ENCODE measurements around the gene USP6NL. TPM values are rescaled to one million over a fixed set of nuclear protein-coding genes. Genes with fewer than 3 reads are reported as not detected.

Gene USP6NL
- polyA plus RNA-seq, 1 of the 3 experiments (the other 2 are of a cell fraction), result 8.9 TPM

DNA sequence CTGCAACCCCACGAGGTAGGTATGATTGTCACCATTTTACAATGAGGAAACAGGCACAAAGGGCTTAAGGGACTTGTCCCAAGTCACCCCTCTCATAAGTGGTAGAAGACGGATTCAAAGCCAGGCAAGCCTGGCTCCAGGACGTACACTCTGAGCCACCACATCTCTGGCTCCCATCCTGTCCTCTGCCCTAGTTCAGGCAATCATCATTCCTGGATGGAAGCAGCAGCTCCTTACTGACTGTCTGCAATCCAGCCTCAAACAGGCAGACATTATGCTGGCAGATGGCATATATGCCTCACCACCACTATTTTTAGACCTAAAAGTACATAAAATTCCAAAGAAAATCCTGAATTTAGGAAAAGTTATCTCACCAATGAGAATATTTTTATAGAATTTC, 100.7 kb downstream of the USP6NL start:
- 88% methylated on average over 3 of the region's 3 CpGs for WGBS (ENCODE audit: low lambda C conversion rate)
- DNase-seq, result no peak
- POLR2A ChIA-PET, result no interaction called here
- Histone ChIP-seq H3K27me3 (ENCODE audit: insufficient read depth) (no peaks in the 10 kb centered on the region), H3K9me3 (no peaks in the 10 kb centered on the region), H2AFZ (ENCODE audit: low read depth) (no peak overlapping the region), H3K36me3 (replicated peaks in 1 of 2; ENCODE audit: control insufficient read depth in 1 of 2, insufficient read depth in 2 of 2, low read length in 1 of 2) (peaks cover 9 to 14% of the 10 kb centered on the region in 2 experiments), H3K4me2 (no peak overlapping the region), H3K4me3 (ENCODE audit: low read depth in 2 of 2, low read length in 1 of 2) (no peak overlapping the region), H3K79me2 (ENCODE audit: insufficient read depth) (no peaks in the 10 kb centered on the region), H4K20me1 (ENCODE audit: insufficient read depth) (no peaks in the 10 kb centered on the region), H3K9me2 (no peaks in the 10 kb centered on the region), H3K4me1 (ENCODE audit: control insufficient read depth in 1 of 2, insufficient read depth in 2 of 2, low read depth in 1 of 2, low read length in 1 of 2) (peaks cover 0 to 4% of the 10 kb centered on the region in 2 experiments; a peak in 3 of 4 replicates), H3K9ac (no peak overlapping the region), H3F3A (replicated peaks; ENCODE audit: insufficient read depth) (no peaks in the 10 kb centered on the region), H3K27ac (ENCODE audit: low read depth in 2 of 2, low read length in 1 of 2) (no peak overlapping the region)
- TF ChIP-seq RFX5 (IDR thresholded peaks at IDR 0.05; ENCODE audit: low read length) (no peak), JUND (IDR thresholded peaks at IDR 0.05) (no peak), FOXJ3 (CRISPR knock-in tag; IDR thresholded peaks at IDR 0.05) (no peak), SMC3 (IDR thresholded peaks at IDR 0.05; ENCODE audit: low read depth, low read length) (no peak), GABPA (IDR thresholded peaks at IDR 0.05; ENCODE audit: low read depth) (no peak)
- TF ChIP-seq, protein P1, sequence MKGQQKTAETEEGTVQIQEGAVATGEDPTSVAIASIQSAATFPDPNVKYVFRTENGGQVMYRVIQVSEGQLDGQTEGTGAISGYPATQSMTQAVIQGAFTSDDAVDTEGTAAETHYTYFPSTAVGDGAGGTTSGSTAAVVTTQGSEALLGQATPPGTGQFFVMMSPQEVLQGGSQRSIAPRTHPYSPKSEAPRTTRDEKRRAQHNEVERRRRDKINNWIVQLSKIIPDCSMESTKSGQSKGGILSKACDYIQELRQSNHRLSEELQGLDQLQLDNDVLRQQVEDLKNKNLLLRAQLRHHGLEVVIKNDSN (IDR thresholded peaks at IDR 0.05; ENCODE audit: borderline replicate concordance, low read depth), result no peak
- TF ChIP-seq, protein P2, sequence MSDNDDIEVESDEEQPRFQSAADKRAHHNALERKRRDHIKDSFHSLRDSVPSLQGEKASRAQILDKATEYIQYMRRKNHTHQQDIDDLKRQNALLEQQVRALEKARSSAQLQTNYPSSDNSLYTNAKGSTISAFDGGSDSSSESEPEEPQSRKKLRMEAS (IDR thresholded peaks at IDR 0.05; ENCODE audit: low read depth), result no peak
- CTCF ChIA-PET, result interaction anchor here (2.0 kb wide), 2 partner anchors 214 to 247 kb away, joined by 6 to 11 read pairs; no protein-coding TSS in a partner anchor

DNA sequence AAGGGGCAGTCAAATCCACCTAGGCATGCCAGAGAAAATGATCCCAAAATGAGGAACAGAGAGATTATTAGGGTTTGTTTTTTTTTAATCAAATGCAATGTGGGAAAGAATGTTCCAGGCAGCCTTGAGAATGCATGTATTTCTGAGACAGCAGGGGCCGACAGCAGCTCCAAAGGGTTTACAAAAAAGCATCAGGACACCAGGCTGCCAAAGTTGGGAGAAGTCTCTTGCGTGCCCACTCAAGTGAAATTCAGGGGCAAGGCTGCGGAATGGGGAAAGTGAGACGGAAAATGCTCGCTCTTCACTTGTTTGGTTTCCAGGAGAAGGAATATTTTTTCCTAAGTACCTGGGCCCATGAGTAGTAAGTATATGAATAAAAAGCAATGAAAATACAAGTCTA, 101.2 kb downstream of the USP6NL start:
- Histone ChIP-seq H3F3A (replicated peaks; ENCODE audit: insufficient read depth) (no peaks in the 10 kb centered on the region), H3K4me3 (ENCODE audit: low read depth in 2 of 2, low read length in 1 of 2) (no peak overlapping the region), H2AFZ (ENCODE audit: low read depth) (no peak overlapping the region), H3K9me3 (no peaks in the 10 kb centered on the region), H3K27ac (ENCODE audit: low read depth in 2 of 2, low read length in 1 of 2) (no peak overlapping the region), H3K36me3 (replicated peaks in 1 of 2; ENCODE audit: control insufficient read depth in 1 of 2, insufficient read depth in 2 of 2, low read length in 1 of 2) (peaks cover 9 to 14% of the 10 kb centered on the region in 2 experiments), H3K27me3 (ENCODE audit: insufficient read depth) (no peaks in the 10 kb centered on the region), H3K9me2 (no peaks in the 10 kb centered on the region), H3K4me1 (ENCODE audit: control insufficient read depth in 1 of 2, insufficient read depth in 2 of 2, low read depth in 1 of 2, low read length in 1 of 2) (peaks cover 0 to 4% of the 10 kb centered on the region in 2 experiments; a peak in 3 of 4 replicates), H3K9ac (no peak overlapping the region), H4K20me1 (ENCODE audit: insufficient read depth) (no peaks in the 10 kb centered on the region), H3K4me2 (no peak overlapping the region), H3K79me2 (ENCODE audit: insufficient read depth) (no peaks in the 10 kb centered on the region)
- POLR2A ChIA-PET, result no interaction called here
- TF ChIP-seq MXI1 (IDR thresholded peaks at IDR 0.05; ENCODE audit: low read depth, low read length), result no peak
- no peak for TF ChIP-seq CTCF (IDR thresholded peaks at IDR 0.05)
- no peak for TF ChIP-seq FOXM1 (IDR thresholded peaks at IDR 0.05; ENCODE audit: low read depth)
- no peak for TF ChIP-seq JUND (IDR thresholded peaks at IDR 0.05)
- TF ChIP-seq, protein P1 (IDR thresholded peaks at IDR 0.05; ENCODE audit: borderline replicate concordance, low read depth), result no peak
- TF ChIP-seq REST (IDR thresholded peaks at IDR 0.05; ENCODE audit: low read depth, low read length), result no peak
- TF ChIP-seq IRF3 (IDR thresholded peaks at IDR 0.05; ENCODE audit: low read depth, low read length), result no peak
- TF ChIP-seq CHD2 (IDR thresholded peaks at IDR 0.05; ENCODE audit: low read length, partially characterized antibody), result no peak
- no peak for TF ChIP-seq SIN3A (IDR thresholded peaks at IDR 0.05; ENCODE audit: borderline replicate concordance, low read depth, low read length)
- DNase-seq, result no peak
- CTCF ChIA-PET, result interaction anchor here (1.2 kb wide), 1 partner anchor 247 kb away, joined by 4 read pairs; no protein-coding TSS in a partner anchor
- 97% methylated on average over 5 of the region's 5 CpGs for WGBS (ENCODE audit: low lambda C conversion rate)
